ENCODE results near the gene TERT.
"Not testable (repeated sequence)": the region's sequence is repeated elsewhere in the genome, so short reads cannot be mapped to it uniquely, and the experiment has no call there.

The TERT gene

GRCh38 chr5:1330847-1331831 lies 36.3 kb upstream of the TERT start:
- DNase-seq, result no peak

- no peak for DNase-seq
These were observed 35.4 kb upstream of the TERT start for GRCh38 chr5:1330146-1330846.

GRCh38 chr5:1329111-1329579 lies 34.3 kb upstream of the TERT start:
- DNase-seq, result no peak

GRCh38 chr5:1328237-1329110 lies 33.6 kb upstream of the TERT start:
- DNase-seq, result not testable (repeated sequence)

- DNase-seq, result not testable (repeated sequence)
These were observed 32.3 kb upstream of the TERT start for GRCh38 chr5:1326901-1327756.

- not testable (repeated sequence) for DNase-seq
These were observed 31.6 kb upstream of the TERT start for GRCh38 chr5:1326532-1326875.

GRCh38 chr5:1325870-1326531 lies 31.1 kb upstream of the TERT start:
- DNase-seq, result no peak

GRCh38 chr5:1325191-1325741 lies 30.4 kb upstream of the TERT start:
- no peak for DNase-seq

- DNase-seq, result no peak
These were observed 29.9 kb upstream of the TERT start for GRCh38 chr5:1324719-1325190.

GRCh38 chr5:1324301-1324700 lies 29.4 kb upstream of the TERT start:
- DNase-seq, result no peak

GRCh38 chr5:1323803-1324173 lies 28.9 kb upstream of the TERT start:
- DNase-seq, result no peak

GRCh38 chr5:1322955-1323802 lies 28.3 kb upstream of the TERT start:
- no peak for DNase-seq

GRCh38 chr5:1322036-1322900 lies 27.4 kb upstream of the TERT start:
- DNase-seq, result no peak

GRCh38 chr5:1321576-1321975 lies 26.7 kb upstream of the TERT start:
- no peak for DNase-seq

GRCh38 chr5:1320436-1321344 lies 25.8 kb upstream of the TERT start:
- no peak for DNase-seq

- no peak for DNase-seq
These were observed 24.8 kb upstream of the TERT start for GRCh38 chr5:1319436-1320256.

- no peak for DNase-seq
These were observed 23.9 kb upstream of the TERT start for GRCh38 chr5:1318659-1319251.

All from activated CD4-positive, alpha-beta T cell treated with anti-CD3 and anti-CD28 coated beads, Interleukin-2, Interleukin-6, amounts not matched to agents 100 ng/mL and 50 ng/mL, durations not matched to agents 16 hours and 8 hours (primary cell).